Gastroesophageal sphincter (tissue), 3 donors: ENCODE results near the gene CCDC27.

Experiments used
- POLR2A ChIP-seq, 2 donors: fragments of 450-650 bp; IDR thresholded peaks; one replicate each; pipeline ENCODE4 v1.6.1; 2017; ENCODE audit warnings: antibody characterized with exemption in 2 of 2, mild to moderate bottlenecking in 2 of 2, moderate library complexity in 1 of 2
- POLR2AphosphoS5 ChIP-seq: sonication (generic); formaldehyde crosslinking; IDR thresholded peaks from one replicate; pipeline ENCODE4 v1.6.1; 2017; ENCODE audit warnings: antibody characterized with exemption
- TF ChIP-seq, protein P1 (sequence below), 4 experiments: fragments of 200-600 bp in 2 of 4; fragments of 450-650 bp in 2 of 4; sonication (generic) in 1 of 4; IDR thresholded peaks; one replicate each; pipeline ENCODE4 v1.5.1; 2017 to 2019; ENCODE audit warnings: antibody characterized with exemption in 4 of 4, mild to moderate bottlenecking in 2 of 4, moderate library complexity in 2 of 4

DNA sequence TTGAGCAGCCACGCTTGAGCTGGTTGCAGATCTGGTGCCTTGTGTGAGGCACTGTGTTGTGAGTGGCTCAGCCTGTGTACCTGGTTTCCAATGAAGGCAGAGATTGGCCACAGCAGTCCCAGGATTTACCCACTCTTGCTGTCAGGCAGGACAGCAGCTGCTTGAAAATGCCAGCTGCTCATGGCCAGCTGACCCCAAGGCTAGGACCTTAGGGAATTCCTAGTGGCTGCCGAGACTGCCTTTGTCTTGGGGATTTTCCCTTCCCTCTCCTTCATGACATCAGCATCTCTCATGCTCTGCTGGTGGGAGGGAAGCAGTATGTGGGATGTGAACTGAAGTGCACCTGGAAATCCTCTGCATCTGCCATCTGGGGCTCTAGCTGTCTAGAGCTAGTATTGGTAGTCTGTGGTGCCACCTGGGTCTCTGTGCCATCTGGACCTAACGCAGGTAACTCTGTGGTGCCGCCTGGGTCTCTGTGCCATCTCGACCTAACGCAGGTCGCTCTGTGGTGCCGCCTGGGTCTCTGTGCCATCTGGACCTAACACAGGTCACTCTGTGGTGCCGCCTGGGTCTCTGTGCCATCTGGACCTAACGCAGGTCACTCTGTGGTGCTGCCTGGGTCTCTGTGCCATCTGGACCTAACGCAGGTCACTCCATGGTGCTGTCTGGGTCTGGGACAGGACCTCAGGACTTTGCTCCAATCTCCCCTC is 47.9 kb downstream of the CCDC27 start:
- TF ChIP-seq, protein P1, sequence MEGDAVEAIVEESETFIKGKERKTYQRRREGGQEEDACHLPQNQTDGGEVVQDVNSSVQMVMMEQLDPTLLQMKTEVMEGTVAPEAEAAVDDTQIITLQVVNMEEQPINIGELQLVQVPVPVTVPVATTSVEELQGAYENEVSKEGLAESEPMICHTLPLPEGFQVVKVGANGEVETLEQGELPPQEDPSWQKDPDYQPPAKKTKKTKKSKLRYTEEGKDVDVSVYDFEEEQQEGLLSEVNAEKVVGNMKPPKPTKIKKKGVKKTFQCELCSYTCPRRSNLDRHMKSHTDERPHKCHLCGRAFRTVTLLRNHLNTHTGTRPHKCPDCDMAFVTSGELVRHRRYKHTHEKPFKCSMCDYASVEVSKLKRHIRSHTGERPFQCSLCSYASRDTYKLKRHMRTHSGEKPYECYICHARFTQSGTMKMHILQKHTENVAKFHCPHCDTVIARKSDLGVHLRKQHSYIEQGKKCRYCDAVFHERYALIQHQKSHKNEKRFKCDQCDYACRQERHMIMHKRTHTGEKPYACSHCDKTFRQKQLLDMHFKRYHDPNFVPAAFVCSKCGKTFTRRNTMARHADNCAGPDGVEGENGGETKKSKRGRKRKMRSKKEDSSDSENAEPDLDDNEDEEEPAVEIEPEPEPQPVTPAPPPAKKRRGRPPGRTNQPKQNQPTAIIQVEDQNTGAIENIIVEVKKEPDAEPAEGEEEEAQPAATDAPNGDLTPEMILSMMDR (IDR thresholded peaks at IDR 0.05), result no peak
- TF ChIP-seq POLR2AphosphoS5 (no peak), POLR2A (IDR thresholded peaks at IDR 0.05) (no peak)
